Measurements from ENCODE around the gene TRIM54. TPM values are rescaled to one million over a fixed set of nuclear protein-coding genes. Genes with fewer than 3 reads are reported as not detected.
A peak's percentile ranks its signal among the peaks of the same experiment; 100 is the strongest.
"Not testable (repeated sequence)": the region's sequence is repeated elsewhere in the genome, so short reads cannot be mapped to it uniquely, and the experiment has no call there.

Gene TRIM54
- total and polyA plus RNA-seq, 2 experiments from 2014 or later, result not detected

DNA sequence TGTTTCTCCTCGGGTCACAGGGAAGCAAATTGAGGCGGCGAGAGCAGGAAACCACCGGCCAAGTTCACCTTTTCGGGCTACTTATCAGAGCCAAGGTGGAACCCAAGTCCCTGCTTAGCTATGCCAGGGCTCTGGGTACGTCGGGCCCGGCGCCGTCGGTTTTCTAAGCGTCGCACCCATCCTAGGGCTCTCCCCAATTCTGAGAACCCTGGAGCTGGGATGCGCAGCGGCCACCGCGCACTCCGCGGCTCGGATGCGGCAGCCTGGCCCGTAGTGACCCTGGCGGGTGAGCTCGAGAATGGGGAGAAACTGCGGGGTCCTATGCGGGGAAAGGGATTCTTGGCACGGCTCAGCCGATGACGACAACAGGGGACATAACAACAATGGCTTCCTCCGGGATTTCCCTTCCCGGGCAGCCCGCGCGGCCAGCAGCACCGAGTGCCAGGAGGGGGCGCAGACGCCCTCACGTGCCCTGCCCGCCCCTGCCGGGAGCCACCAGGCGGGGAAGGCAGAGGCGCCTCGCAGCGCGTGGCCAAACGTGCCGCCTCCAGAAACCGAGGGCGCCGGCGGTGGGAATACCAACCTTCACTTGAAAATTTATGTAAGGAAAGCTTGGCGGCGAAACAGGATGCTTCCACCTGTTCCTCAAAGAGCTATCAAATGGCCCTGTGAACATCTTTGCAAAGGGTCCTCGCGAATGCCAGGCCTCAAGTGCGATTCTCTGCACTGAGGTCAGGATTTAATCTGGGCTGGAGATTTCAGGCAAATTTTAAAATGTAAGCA is 17.3 kb upstream of the TRIM54 start:
- peak overlapping the region; percentile 99 for H3K4me2 ChIP-seq
- no peaks in the 10 kb centered on the region for H3K79me2 ChIP-seq
- TF ChIP-seq EZH2 (IDR thresholded peaks at IDR 0.05; ENCODE audit: borderline replicate concordance) (peak; percentile 7), EZH2phosphoT487 (IDR thresholded peaks at IDR 0.05; ENCODE audit: low read depth, severe bottlenecking, unreplicated experiment) (no peak), CTCF (IDR thresholded peaks at IDR 0.05; ENCODE audit: poor library complexity) (peak; percentile 53)
- peak overlapping the region; percentile 39 for H3K4me3 ChIP-seq
- peak; percentile 85 for DNase-seq (ENCODE audit: low spot score)
- peaks cover 31% of the 10 kb centered on the region for H3K4me1 ChIP-seq (ENCODE audit: insufficient read depth)
- H3K36me3 ChIP-seq (replicated peaks; ENCODE audit: insufficient read depth, low read depth), result no peaks in the 10 kb centered on the region
- H2AFZ ChIP-seq, result peak overlapping the region; percentile 81
- H4K20me1 ChIP-seq (ENCODE audit: insufficient read depth, poor library complexity, severe bottlenecking), result no peaks in the 10 kb centered on the region
- no peak overlapping the region for H3K27ac ChIP-seq
- H3K9me2 ChIP-seq (replicated peaks; ENCODE audit: insufficient read depth), result no peaks in the 10 kb centered on the region
- WGBS (ENCODE audit: low lambda C conversion rate, missing lambda C conversion rate), result 7% methylated on average over 44 of the region's 56 CpGs
- H3K27me3 ChIP-seq, result peaks cover 83% of the 10 kb centered on the region
- no peaks in the 10 kb centered on the region for H3K9me3 ChIP-seq (ENCODE audit: low read depth)

DNA sequence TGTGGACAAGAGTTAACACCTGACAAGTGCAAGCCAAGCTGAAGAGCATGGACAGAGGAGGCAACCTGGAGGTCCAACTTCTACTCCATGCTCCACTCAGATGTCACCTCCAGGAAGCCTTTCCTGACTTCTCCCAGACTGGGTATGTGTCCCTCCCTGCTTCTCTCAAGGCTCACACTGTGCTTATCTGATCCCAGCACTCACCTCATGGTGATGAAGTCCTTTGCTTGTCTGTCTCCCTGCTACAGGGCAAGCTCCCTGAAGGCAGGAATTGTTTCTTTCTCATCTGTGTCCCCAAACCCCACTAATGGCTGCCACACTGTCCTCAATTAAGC is 16.7 kb upstream of the TRIM54 start:
- H3K27me3 ChIP-seq, result peaks cover 82% of the 10 kb centered on the region
- DNase-seq (ENCODE audit: low spot score), result no peak

GRCh38 chr2:27268296-27268695 is 13.9 kb upstream of the TRIM54 start:
- WGBS (ENCODE audit: low lambda C conversion rate, missing lambda C conversion rate), result 89% methylated on average over 13 of the region's 13 CpGs

More for the DNA sequence above, 16.7 kb upstream of the TRIM54 start:
- Histone ChIP-seq H3K27ac (no peak overlapping the region), H3K4me3 (no peak overlapping the region), H3K36me3 (replicated peaks; ENCODE audit: insufficient read depth, low read depth) (no peaks in the 10 kb centered on the region), H3K4me2 (peak overlapping the region; percentile 99), H4K20me1 (ENCODE audit: insufficient read depth, poor library complexity, severe bottlenecking) (no peaks in the 10 kb centered on the region), H3K9me3 (ENCODE audit: low read depth) (no peaks in the 10 kb centered on the region), H2AFZ (no peak overlapping the region), H3K79me2 (no peaks in the 10 kb centered on the region), H3K9me2 (replicated peaks; ENCODE audit: insufficient read depth) (no peaks in the 10 kb centered on the region), H3K4me1 (ENCODE audit: insufficient read depth) (peaks cover 31% of the 10 kb centered on the region)
- TF ChIP-seq EZH2 (IDR thresholded peaks at IDR 0.05; ENCODE audit: borderline replicate concordance) (no peak), EZH2phosphoT487 (IDR thresholded peaks at IDR 0.05; ENCODE audit: low read depth, severe bottlenecking, unreplicated experiment) (no peak), CTCF (IDR thresholded peaks at IDR 0.05; ENCODE audit: poor library complexity) (no peak)

GRCh38 chr2:27270131-27270530 is 12.1 kb upstream of the TRIM54 start:
- peaks cover 2% of the 10 kb centered on the region for H3K4me1 ChIP-seq (ENCODE audit: insufficient read depth)

More at GRCh38 chr2:27268296-27268695, 13.9 kb upstream of the TRIM54 start:
- DNase-seq (ENCODE audit: low spot score); H4K20me1 ChIP-seq (ENCODE audit: insufficient read depth, poor library complexity, severe bottlenecking); H3K4me2 ChIP-seq; H2AFZ ChIP-seq; H3K27ac ChIP-seq; H3K79me2 ChIP-seq; H3K36me3 ChIP-seq (replicated peaks; ENCODE audit: insufficient read depth, low read depth); H3K4me3 ChIP-seq; H3K9me3 ChIP-seq (ENCODE audit: low read depth); H3K9me2 ChIP-seq (replicated peaks; ENCODE audit: insufficient read depth): not testable (repeated sequence)
- Histone ChIP-seq H3K4me1 (ENCODE audit: insufficient read depth) (peaks cover 18% of the 10 kb centered on the region), H3K27me3 (peaks cover 61% of the 10 kb centered on the region)

More at GRCh38 chr2:27270131-27270530, 12.1 kb upstream of the TRIM54 start:
- Histone ChIP-seq H3K36me3 (replicated peaks; ENCODE audit: insufficient read depth, low read depth) (no peaks in the 10 kb centered on the region), H3K27me3 (peaks cover 42% of the 10 kb centered on the region), H3K27ac (no peak overlapping the region), H4K20me1 (ENCODE audit: insufficient read depth, poor library complexity, severe bottlenecking) (no peaks in the 10 kb centered on the region), H2AFZ (no peak overlapping the region), H3K9me2 (replicated peaks; ENCODE audit: insufficient read depth) (no peaks in the 10 kb centered on the region), H3K4me2 (no peak overlapping the region), H3K4me3 (no peak overlapping the region), H3K9me3 (ENCODE audit: low read depth) (no peaks in the 10 kb centered on the region), H3K79me2 (no peaks in the 10 kb centered on the region)
- TF ChIP-seq EZH2phosphoT487 (IDR thresholded peaks at IDR 0.05; ENCODE audit: low read depth, severe bottlenecking, unreplicated experiment), result no peak
- no peak for TF ChIP-seq CTCF (IDR thresholded peaks at IDR 0.05; ENCODE audit: poor library complexity)
- no peak for TF ChIP-seq EZH2 (IDR thresholded peaks at IDR 0.05; ENCODE audit: borderline replicate concordance)
- WGBS (ENCODE audit: low lambda C conversion rate, missing lambda C conversion rate), result 74% methylated on average over 3 of the region's 3 CpGs
- DNase-seq (ENCODE audit: low spot score), result no peak
